Tibial nerve (tissue), 4 donors: ENCODE measurements around the gene DOK6. TPM values are rescaled to one million over a fixed set of nuclear protein-coding genes. Genes with fewer than 3 reads are reported as not detected.

Experiments
- DNase-seq, 2 donors: peaks; one replicate each; pipeline ENCODE4 v3.0.0-alpha.2; 2019; ENCODE audit warnings: low spot score in 2 of 2
- H3K27ac ChIP-seq, 4 donors: fragments of 200-600 bp; sonication (generic) in 3 of 4; one replicate each; pipeline ENCODE4 v1.5.1; 2017 to 2019; ENCODE audit warnings: mild to moderate bottlenecking in 1 of 4
- H3K27me3 ChIP-seq, 2 donors: fragments of 200-600 bp; sonication (generic) in 1 of 2; one replicate each; pipeline versions ENCODE4 v1.5.1 to v1.6.0; 2017 to 2019
- H3K36me3 ChIP-seq, 3 donors: fragments of 200-600 bp; sonication (generic); one replicate each; pipeline ENCODE4 v1.5.1; 2018 to 2019
- H3K4me1 ChIP-seq, 4 donors: fragments of 200-600 bp; sonication (generic) in 3 of 4; one replicate each; pipeline ENCODE4 v1.5.1; 2017 to 2019
- H3K4me3 ChIP-seq, 4 donors: fragments of 200-600 bp; sonication (generic) in 3 of 4; one replicate each; pipeline ENCODE4 v1.5.1; 2017 to 2019; ENCODE audit warnings: mild to moderate bottlenecking in 1 of 4, moderate library complexity in 1 of 4
- H3K9me3 ChIP-seq, 4 donors: fragments of 200-600 bp; sonication (generic) in 3 of 4; one replicate each; pipeline ENCODE4 v1.5.1; 2017 to 2019
- CTCF ChIP-seq, 5 experiments: fragments of 200-600 bp in 3 of 5; fragments of 450-650 bp in 2 of 5; sonication (generic) in 3 of 5; IDR thresholded peaks; one replicate each; pipeline ENCODE4 v1.5.1; 2016 to 2019; ENCODE audit warnings: antibody characterized with exemption in 5 of 5, mild to moderate bottlenecking in 3 of 5, moderate library complexity in 2 of 5
- EP300 ChIP-seq, 2 donors: sonication (generic); formaldehyde crosslinking; IDR thresholded peaks; one replicate each; pipeline ENCODE4 v1.6.1; 2017; ENCODE audit warnings: antibody characterized with exemption in 2 of 2, mild to moderate bottlenecking in 1 of 2
- POLR2A ChIP-seq, 2 donors: fragments of 450-650 bp; IDR thresholded peaks; one replicate each; pipeline ENCODE4 v1.6.1; 2017; ENCODE audit warnings: antibody characterized with exemption in 2 of 2, mild to moderate bottlenecking in 2 of 2, moderate library complexity in 2 of 2
- WGBS, 2 donors: methylation state at CpG; one replicate each; pipeline ENCODE4 v1.1.5; 2018; 5-methylcytosine and 5-hydroxymethylcytosine counted together
- total RNA-seq, 4 donors: library from RNA; depleted of rRNA; stranded (reverse); fragments of >200 nt; gene quantifications; one replicate each; pipeline ENCODE4 v1.1.0, GENCODE V29; 2016

DOK6 gene
- total RNA-seq, 4 donors from 2014 or later: 4.0 to 28.6 (median 6.1) TPM

- Histone ChIP-seq H3K4me1 (no peaks in the 10 kb centered on the region), H3K27me3 (no peaks in the 10 kb centered on the region), H3K9me3 (no peaks in the 10 kb centered on the region), H3K4me3 (no peak overlapping the region), H3K36me3 (no peaks in the 10 kb centered on the region), H3K27ac (peak overlapping the region in 2 of 4 donors; percentile 3 to 36)
- WGBS, 2 donors: 62 to 64% methylated on average over 1 of the region's 1 CpG
- no peak for DNase-seq
- TF ChIP-seq CTCF (IDR thresholded peaks at IDR 0.05) (no peak), POLR2A (IDR thresholded peaks at IDR 0.05) (no peak), EP300 (IDR thresholded peaks at IDR 0.05) (no peak)
Measured at GRCh38 chr18:69778680-69779079, 378.0 kb downstream of the DOK6 start.

GRCh38 chr18:69780851-69781250 is 380.2 kb downstream of the DOK6 start:
- Histone ChIP-seq H3K27ac (no peak overlapping the region), H3K4me1 (no peaks in the 10 kb centered on the region), H3K27me3 (no peaks in the 10 kb centered on the region), H3K9me3 (no peaks in the 10 kb centered on the region), H3K4me3 (no peak overlapping the region), H3K36me3 (no peaks in the 10 kb centered on the region)
- 88 to 90% methylated on average over 3 of the region's 3 CpGs for WGBS, 2 donors
- DNase-seq: no peak
- TF ChIP-seq EP300 (IDR thresholded peaks at IDR 0.05): no peak
- TF ChIP-seq POLR2A (IDR thresholded peaks at IDR 0.05): no peak
- TF ChIP-seq CTCF (IDR thresholded peaks at IDR 0.05): no peak

- no peaks in the 10 kb centered on the region for H3K36me3 ChIP-seq
- H3K4me3 ChIP-seq: no peak overlapping the region
- no peaks in the 10 kb centered on the region for H3K27me3 ChIP-seq
- H3K9me3 ChIP-seq: no peaks in the 10 kb centered on the region
- DNase-seq: no peak
- peaks cover 0 to 12% (median 3%) of the 10 kb centered on the region in 4 donors for H3K4me1 ChIP-seq
- WGBS, 2 donors: 90 to 98% methylated on average over 2 of the region's 2 CpGs
- TF ChIP-seq POLR2A (IDR thresholded peaks at IDR 0.05) (no peak), CTCF (IDR thresholded peaks at IDR 0.05) (no peak), EP300 (IDR thresholded peaks at IDR 0.05) (no peak)
- no peak overlapping the region for H3K27ac ChIP-seq
Measured at GRCh38 chr18:69784815-69785214, 384.1 kb downstream of the DOK6 start.

- no peak for DNase-seq
- Histone ChIP-seq H3K27ac (peak overlapping the region in 1 of 4 donors; percentile 29), H3K27me3 (no peaks in the 10 kb centered on the region), H3K4me1 (peaks cover 0 to 16% (median 3%) of the 10 kb centered on the region in 4 donors), H3K4me3 (no peak overlapping the region), H3K9me3 (no peaks in the 10 kb centered on the region), H3K36me3 (no peaks in the 10 kb centered on the region)
- 51 to 53% methylated on average over 3 of the region's 3 CpGs for WGBS, 2 donors
- TF ChIP-seq POLR2A (IDR thresholded peaks at IDR 0.05) (no peak), CTCF (IDR thresholded peaks at IDR 0.05) (no peak), EP300 (IDR thresholded peaks at IDR 0.05) (no peak)
Measured at GRCh38 chr18:69785466-69785865, 384.8 kb downstream of the DOK6 start.

GRCh38 chr18:69786427-69786826 is 385.7 kb downstream of the DOK6 start:
- no peak overlapping the region for H3K27ac ChIP-seq
- WGBS, 2 donors: 46 to 48% methylated on average over 1 of the region's 1 CpG
- no peaks in the 10 kb centered on the region for H3K9me3 ChIP-seq
- no peaks in the 10 kb centered on the region for H3K36me3 ChIP-seq
- no peak overlapping the region for H3K4me3 ChIP-seq
- H3K27me3 ChIP-seq: no peaks in the 10 kb centered on the region
- H3K4me1 ChIP-seq: peaks cover 0 to 16% (median 3%) of the 10 kb centered on the region in 4 donors
- DNase-seq: no peak
- TF ChIP-seq EP300 (IDR thresholded peaks at IDR 0.05) (no peak), CTCF (IDR thresholded peaks at IDR 0.05) (no peak), POLR2A (IDR thresholded peaks at IDR 0.05) (no peak)
